Measurements from ENCODE around the gene NTMT1.

GRCh38 chr9:129612123-129612522, 13.8 kb upstream of the NTMT1 start:
- TF ChIP-seq, protein P1, sequence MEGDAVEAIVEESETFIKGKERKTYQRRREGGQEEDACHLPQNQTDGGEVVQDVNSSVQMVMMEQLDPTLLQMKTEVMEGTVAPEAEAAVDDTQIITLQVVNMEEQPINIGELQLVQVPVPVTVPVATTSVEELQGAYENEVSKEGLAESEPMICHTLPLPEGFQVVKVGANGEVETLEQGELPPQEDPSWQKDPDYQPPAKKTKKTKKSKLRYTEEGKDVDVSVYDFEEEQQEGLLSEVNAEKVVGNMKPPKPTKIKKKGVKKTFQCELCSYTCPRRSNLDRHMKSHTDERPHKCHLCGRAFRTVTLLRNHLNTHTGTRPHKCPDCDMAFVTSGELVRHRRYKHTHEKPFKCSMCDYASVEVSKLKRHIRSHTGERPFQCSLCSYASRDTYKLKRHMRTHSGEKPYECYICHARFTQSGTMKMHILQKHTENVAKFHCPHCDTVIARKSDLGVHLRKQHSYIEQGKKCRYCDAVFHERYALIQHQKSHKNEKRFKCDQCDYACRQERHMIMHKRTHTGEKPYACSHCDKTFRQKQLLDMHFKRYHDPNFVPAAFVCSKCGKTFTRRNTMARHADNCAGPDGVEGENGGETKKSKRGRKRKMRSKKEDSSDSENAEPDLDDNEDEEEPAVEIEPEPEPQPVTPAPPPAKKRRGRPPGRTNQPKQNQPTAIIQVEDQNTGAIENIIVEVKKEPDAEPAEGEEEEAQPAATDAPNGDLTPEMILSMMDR (IDR thresholded peaks at IDR 0.05; ENCODE audit: poor library complexity): no peak
- TF ChIP-seq EZH2 (IDR thresholded peaks at IDR 0.05; ENCODE audit: borderline replicate concordance): no peak

Measured in hepatocyte (in vitro differentiated cells).